Measurements from ENCODE around the gene DRG2. TPM values are rescaled to one million over a fixed set of nuclear protein-coding genes. Genes with fewer than 3 reads are reported as not detected.

DRG2 gene
- total and polyA plus RNA-seq, 2 of the 13 experiments (the other 11 are each of a cell fraction or from before 2014, with no cell fraction given) = 20.1 to 26.6 TPM

DNA sequence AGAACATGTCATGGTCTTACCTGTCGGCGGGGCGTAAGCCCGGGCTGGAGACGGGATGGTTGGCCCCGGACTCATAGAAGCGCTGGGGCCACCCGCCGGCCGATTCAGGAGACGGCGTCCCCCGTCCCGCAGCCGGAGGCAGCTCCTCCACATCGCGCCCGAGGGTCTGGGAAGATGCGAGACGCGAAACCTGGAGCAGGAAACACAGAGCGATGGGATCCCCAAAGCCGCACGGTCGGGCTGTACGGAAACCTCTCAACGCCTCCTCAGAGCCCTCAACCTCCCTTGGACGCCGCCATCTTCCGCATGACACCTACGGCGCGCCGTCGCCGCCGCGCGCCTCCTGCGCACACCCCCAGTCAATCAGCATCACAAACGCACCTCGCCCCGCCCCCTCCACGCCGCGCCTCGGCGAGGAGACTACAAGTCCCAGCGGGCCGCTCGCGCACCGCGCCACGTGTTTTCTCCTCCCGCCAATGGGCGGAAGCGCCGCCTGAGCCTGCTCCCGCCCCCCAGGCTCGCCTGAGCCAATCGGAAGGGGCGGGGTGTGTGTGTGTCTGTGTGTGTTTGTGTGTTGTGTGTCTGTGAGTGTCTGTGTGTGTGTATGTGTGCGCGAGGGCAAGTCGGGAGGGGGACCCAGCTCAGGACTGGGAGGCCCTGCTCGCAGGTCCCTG lies 48.8 kb upstream of the DRG2 start, which contains the start of the genes ATPAF2 and GID4 (continued):
- TF ChIP-seq REPIN1 (CRISPR knock-in tag; IDR thresholded peaks at IDR 0.05; ENCODE audit: borderline replicate concordance, low read depth) (peak; percentile 78), FOSL2 (CRISPR knock-in tag; IDR thresholded peaks at IDR 0.05) (peak; percentile 40; the same call in 1 of the 2 replicates), CBX5 (CRISPR knock-in tag; IDR thresholded peaks at IDR 0.05; ENCODE audit: borderline replicate concordance) (no peak), KMT2A (CRISPR knock-in tag; IDR thresholded peaks at IDR 0.05) (peak; percentile 90), HNF4A (CRISPR knock-in tag; IDR thresholded peaks at IDR 0.05) (peak; percentile 17; the same call in 1 of the 2 replicates), TBX2 (CRISPR knock-in tag; IDR thresholded peaks at IDR 0.05; ENCODE audit: borderline replicate concordance) (peak; percentile 82; the same call in 1 of the 2 replicates), NONO (IDR thresholded peaks at IDR 0.05) (no peak), NONO (CRISPR knock-in tag; conservative IDR thresholded peaks at IDR 0.05) (peak; percentile 84), TEAD2 (CRISPR knock-in tag; IDR thresholded peaks at IDR 0.05) (no peak), RAD21 (CRISPR knock-in tag; IDR thresholded peaks at IDR 0.05) (peak; percentile 55), ZSCAN22 (CRISPR knock-in tag; IDR thresholded peaks at IDR 0.05) (peak; percentile 64; the same call in 1 of the 2 replicates), RAD51 (IDR thresholded peaks at IDR 0.05; ENCODE audit: borderline replicate concordance) (peak; percentile 87), RFX5 (IDR thresholded peaks at IDR 0.05; ENCODE audit: low read depth, low read length) (peak; percentile 36; the same call in 1 of the 2 replicates), ZBTB8A (CRISPR knock-in tag; IDR thresholded peaks at IDR 0.05; ENCODE audit: borderline replicate concordance, low read depth) (peak; percentile 33; the same call in 1 of the 2 replicates), ZNF605 (CRISPR knock-in tag; IDR thresholded peaks at IDR 0.05) (peak; percentile 67), CBFB (CRISPR knock-in tag; IDR thresholded peaks at IDR 0.05) (peak; percentile 85), NR3C1 (CRISPR knock-in tag; IDR thresholded peaks at IDR 0.05) (no peak), SMARCE1 (IDR thresholded peaks at IDR 0.05; ENCODE audit: borderline replicate concordance) (no peak), SOX13 (IDR thresholded peaks at IDR 0.05) (no peak), SOX13 (CRISPR knock-in tag; conservative IDR thresholded peaks at IDR 0.05 in 1 of 2, IDR thresholded peaks at IDR 0.05 in 1 of 2) (peak in 1 of 2 experiments; percentile 49; a peak in 1 of 4 replicates), HNF4G (IDR thresholded peaks at IDR 0.05; ENCODE audit: borderline replicate concordance, low read depth, low read length) (peak; percentile 21; the same call in 1 of the 2 replicates), HNF4G (CRISPR knock-in tag; IDR thresholded peaks at IDR 0.05; ENCODE audit: borderline replicate concordance, low read depth) (no peak)
- TF ChIP-seq, protein P1, sequence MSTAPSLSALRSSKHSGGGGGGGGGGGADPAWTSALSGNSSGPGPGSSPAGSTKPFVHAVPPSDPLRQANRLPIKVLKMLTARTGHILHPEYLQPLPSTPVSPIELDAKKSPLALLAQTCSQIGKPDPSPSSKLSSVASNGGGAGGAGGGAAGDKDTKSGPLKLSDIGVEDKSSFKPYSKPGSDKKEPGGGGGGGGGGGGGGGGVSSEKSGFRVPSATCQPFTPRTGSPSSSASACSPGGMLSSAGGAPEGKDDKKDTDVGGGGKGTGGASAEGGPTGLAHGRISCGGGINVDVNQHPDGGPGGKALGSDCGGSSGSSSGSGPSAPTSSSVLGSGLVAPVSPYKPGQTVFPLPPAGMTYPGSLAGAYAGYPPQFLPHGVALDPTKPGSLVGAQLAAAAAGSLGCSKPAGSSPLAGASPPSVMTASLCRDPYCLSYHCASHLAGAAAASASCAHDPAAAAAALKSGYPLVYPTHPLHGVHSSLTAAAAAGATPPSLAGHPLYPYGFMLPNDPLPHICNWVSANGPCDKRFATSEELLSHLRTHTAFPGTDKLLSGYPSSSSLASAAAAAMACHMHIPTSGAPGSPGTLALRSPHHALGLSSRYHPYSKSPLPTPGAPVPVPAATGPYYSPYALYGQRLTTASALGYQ (CRISPR knock-in tag; IDR thresholded peaks at IDR 0.05) = peak; percentile 57; the same call in 1 of the 2 replicates
- TF ChIP-seq, protein P2, sequence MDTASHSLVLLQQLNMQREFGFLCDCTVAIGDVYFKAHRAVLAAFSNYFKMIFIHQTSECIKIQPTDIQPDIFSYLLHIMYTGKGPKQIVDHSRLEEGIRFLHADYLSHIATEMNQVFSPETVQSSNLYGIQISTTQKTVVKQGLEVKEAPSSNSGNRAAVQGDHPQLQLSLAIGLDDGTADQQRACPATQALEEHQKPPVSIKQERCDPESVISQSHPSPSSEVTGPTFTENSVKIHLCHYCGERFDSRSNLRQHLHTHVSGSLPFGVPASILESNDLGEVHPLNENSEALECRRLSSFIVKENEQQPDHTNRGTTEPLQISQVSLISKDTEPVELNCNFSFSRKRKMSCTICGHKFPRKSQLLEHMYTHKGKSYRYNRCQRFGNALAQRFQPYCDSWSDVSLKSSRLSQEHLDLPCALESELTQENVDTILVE (CRISPR knock-in tag; IDR thresholded peaks at IDR 0.05) = peak; percentile 64; the same call in 1 of the 2 replicates
- TF ChIP-seq, protein P3, sequence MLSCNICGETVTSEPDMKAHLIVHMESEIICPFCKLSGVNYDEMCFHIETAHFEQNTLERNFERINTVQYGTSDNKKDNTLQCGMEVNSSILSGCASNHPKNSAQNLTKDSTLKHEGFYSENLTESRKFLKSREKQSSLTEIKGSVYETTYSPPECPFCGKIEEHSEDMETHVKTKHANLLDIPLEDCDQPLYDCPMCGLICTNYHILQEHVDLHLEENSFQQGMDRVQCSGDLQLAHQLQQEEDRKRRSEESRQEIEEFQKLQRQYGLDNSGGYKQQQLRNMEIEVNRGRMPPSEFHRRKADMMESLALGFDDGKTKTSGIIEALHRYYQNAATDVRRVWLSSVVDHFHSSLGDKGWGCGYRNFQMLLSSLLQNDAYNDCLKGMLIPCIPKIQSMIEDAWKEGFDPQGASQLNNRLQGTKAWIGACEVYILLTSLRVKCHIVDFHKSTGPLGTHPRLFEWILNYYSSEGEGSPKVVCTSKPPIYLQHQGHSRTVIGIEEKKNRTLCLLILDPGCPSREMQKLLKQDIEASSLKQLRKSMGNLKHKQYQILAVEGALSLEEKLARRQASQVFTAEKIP (CRISPR knock-in tag; IDR thresholded peaks at IDR 0.05; ENCODE audit: borderline replicate concordance) = no peak
- TF ChIP-seq, protein P4, sequence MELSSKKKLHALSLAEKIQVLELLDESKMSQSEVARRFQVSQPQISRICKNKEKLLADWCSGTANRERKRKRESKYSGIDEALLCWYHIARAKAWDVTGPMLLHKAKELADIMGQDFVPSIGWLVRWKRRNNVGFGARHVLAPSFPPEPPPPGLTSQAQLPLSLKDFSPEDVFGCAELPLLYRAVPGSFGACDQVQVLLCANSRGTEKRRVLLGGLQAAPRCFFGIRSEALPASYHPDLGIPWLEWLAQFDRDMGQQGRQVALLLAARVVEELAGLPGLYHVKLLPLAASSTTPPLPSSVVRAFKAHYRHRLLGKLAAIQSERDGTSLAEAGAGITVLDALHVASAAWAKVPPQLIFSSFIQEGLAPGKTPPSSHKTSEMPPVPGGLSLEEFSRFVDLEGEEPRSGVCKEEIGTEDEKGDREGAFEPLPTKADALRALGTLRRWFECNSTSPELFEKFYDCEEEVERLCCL (CRISPR knock-in tag; IDR thresholded peaks at IDR 0.05; ENCODE audit: borderline replicate concordance) = no peak; the same call in 1 of the 2 replicates

Data from HepG2 (cell line).